ENCODE measurements around the gene BSN. TPM values are rescaled to one million over a fixed set of nuclear protein-coding genes. Genes with fewer than 3 reads are reported as not detected.

BSN gene
- total RNA-seq, 6 experiments from 2014 or later: 0.31 to 0.68 (median 0.50) TPM

- Histone ChIP-seq H3K27me3 (no peaks in the 10 kb centered on the region), H3K4me1 (peaks cover 0 to 10% (median 0%) of the 10 kb centered on the region in 4 donors), H3K9me3 (no peaks in the 10 kb centered on the region), H3K36me3 (peaks cover 0 to 26% (median 12%) of the 10 kb centered on the region in 4 donors), H3K27ac (no peak overlapping the region), H3K4me3 (no peak overlapping the region)
- no peak for ATAC-seq
- DNase-seq: peak in 2 of 3 donors; percentile 46 to 59
- intact Hi-C loops (cut with DNase I): no loop called here
- WGBS (ENCODE audit: insufficient coverage, low coverage, low lambda C conversion rate, missing lambda C conversion rate): 87% methylated on average over 3 of the region's 16 CpGs
- TF ChIP-seq CTCF (IDR thresholded peaks at IDR 0.05): no peak
- TF ChIP-seq POLR2A (IDR thresholded peaks at IDR 0.05): no peak
Measured at GRCh38 chr3:49716691-49717210, 162.5 kb downstream of the BSN start.

DNA sequence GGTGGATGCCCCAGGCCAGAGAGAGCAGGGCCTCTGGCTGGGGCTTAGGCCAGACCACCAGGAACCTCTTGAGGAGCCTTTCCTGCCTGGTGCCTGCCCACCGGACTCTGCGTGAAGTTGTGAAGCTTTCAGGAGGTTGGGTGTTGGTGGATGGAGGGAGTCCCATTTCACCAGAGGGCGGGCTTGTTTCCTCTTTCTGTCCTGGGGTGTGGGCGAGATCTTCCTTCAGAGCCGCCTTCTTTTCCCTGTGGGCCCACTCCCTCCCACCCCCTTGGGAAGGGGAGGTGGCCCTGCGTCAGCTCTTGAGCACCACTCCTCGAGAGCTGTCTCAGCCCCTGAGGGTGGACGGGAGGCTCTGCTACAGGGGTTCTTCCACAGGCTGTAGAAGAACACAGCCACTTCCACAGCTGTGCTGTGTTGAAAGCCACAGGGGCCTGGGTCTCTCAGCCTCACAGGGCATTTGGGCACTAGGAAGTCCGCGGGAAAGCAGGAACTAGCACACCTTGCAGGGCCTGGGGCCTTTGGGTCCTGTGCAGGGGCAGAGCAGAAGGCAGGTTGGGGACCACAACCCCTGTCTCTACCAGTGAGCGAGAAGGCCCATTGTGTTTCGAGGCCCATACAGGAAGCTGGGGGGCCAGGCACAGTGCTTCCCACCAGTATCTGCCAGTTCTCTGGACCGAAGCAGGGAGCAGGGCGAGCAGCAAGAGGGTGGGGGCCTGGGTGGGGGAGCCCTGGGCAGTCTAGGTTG is 163.1 kb downstream of the BSN start:
- no peak overlapping the region for H3K27ac ChIP-seq
- no peak for TF ChIP-seq CTCF (IDR thresholded peaks at IDR 0.05)
- no peak for TF ChIP-seq POLR2A (IDR thresholded peaks at IDR 0.05)
- intact Hi-C loops (cut with DNase I): no loop called here
- H3K4me3 ChIP-seq: no peak overlapping the region
- peaks cover 0 to 13% (median 0%) of the 10 kb centered on the region in 4 donors for H3K4me1 ChIP-seq
- H3K9me3 ChIP-seq: no peaks in the 10 kb centered on the region
- peaks cover 0 to 27% (median 14%) of the 10 kb centered on the region in 4 donors for H3K36me3 ChIP-seq
- no peak for ATAC-seq
- 90% methylated on average over 2 of the region's 14 CpGs for WGBS (ENCODE audit: insufficient coverage, low coverage, low lambda C conversion rate, missing lambda C conversion rate)
- peak in 1 of 3 donors; percentile 47 for DNase-seq
- H3K27me3 ChIP-seq: no peaks in the 10 kb centered on the region

GRCh38 chr3:49717959-49718857 is 163.9 kb downstream of the BSN start:
- intact Hi-C loops (cut with DNase I): no loop called here
- ATAC-seq (no peak), DNase-seq (peak in 1 of 3 donors; percentile 53)
- H3K27me3 ChIP-seq: no peaks in the 10 kb centered on the region
- WGBS (ENCODE audit: insufficient coverage, low coverage, low lambda C conversion rate, missing lambda C conversion rate): 79% methylated on average over 7 of the region's 75 CpGs
- no peak overlapping the region for H3K27ac ChIP-seq
- H3K4me1 ChIP-seq: peaks cover 0 to 20% (median 0%) of the 10 kb centered on the region in 4 donors
- peaks cover 0 to 26% (median 11%) of the 10 kb centered on the region in 4 donors for H3K36me3 ChIP-seq
- no peaks in the 10 kb centered on the region for H3K9me3 ChIP-seq
- TF ChIP-seq CTCF (IDR thresholded peaks at IDR 0.05): no peak
- TF ChIP-seq POLR2A (IDR thresholded peaks at IDR 0.05): no peak
- no peak overlapping the region for H3K4me3 ChIP-seq

DNA sequence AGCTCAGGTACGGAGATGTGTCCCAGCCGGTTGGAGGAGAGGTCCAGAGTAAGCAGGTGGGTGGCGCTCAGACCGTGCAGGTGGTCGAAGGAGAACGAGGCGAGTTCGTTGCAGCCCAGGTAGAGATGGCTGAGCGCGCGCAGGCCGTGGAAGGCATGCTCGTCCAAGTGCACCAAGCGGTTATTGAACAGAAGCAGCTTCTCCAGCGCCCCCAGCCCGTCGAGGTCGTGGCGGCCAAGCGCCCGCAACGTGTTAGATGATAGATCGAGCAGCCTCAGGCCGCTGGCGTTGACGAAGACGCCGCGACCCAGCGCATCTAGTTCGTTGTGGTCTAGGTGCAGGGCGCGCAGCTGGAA is 164.6 kb downstream of the BSN start:
- 41% methylated on average over 10 of the region's 33 CpGs for WGBS (ENCODE audit: insufficient coverage, low coverage, low lambda C conversion rate, missing lambda C conversion rate)
- Histone ChIP-seq H3K9me3 (no peaks in the 10 kb centered on the region), H3K27me3 (no peaks in the 10 kb centered on the region), H3K4me3 (peak overlapping the region; percentile 26 to 51 (median 31)), H3K4me1 (peaks cover 0 to 20% (median 0%) of the 10 kb centered on the region in 4 donors), H3K36me3 (peaks cover 0 to 26% (median 11%) of the 10 kb centered on the region in 4 donors), H3K27ac (no peak overlapping the region)
- intact Hi-C loops (cut with DNase I): no loop called here
- peak in 1 of 3 donors; percentile 55 for DNase-seq
- TF ChIP-seq POLR2A (IDR thresholded peaks at IDR 0.05): no peak
- no peak for ATAC-seq

Measured in right lobe of liver (tissue), 6 donors.